Nephron (organoid): ENCODE results near the gene IL24.
A peak's percentile ranks its signal among the peaks of the same experiment; 100 is the strongest.

Experiments
- H3K27ac Mint-ChIP-seq, 3 experiments: 2 replicates each; pipeline ENCODE4 v1.8.0; 2020; ENCODE audit warnings: mixed read lengths in 3 of 3, mild to moderate bottlenecking in 2 of 3, moderate library complexity in 1 of 3
- H3K27me3 Mint-ChIP-seq: 2 replicates; pipeline ENCODE4 v1.8.0; 2021; ENCODE audit warnings: low read depth, mild to moderate bottlenecking, moderate library complexity, mixed read lengths
- H3K36me3 Mint-ChIP-seq: 2 replicates; pipeline ENCODE4 v1.8.0; 2020; ENCODE audit warnings: low read depth, mixed read lengths
- H3K4me1 Mint-ChIP-seq: 2 replicates; pipeline ENCODE4 v1.8.0; 2020; ENCODE audit warnings: mixed read lengths
- H3K4me3 Mint-ChIP-seq, 3 experiments: 2 replicates each; pipeline ENCODE4 v1.8.0; 2020; ENCODE audit warnings: mild to moderate bottlenecking in 3 of 3, mixed read lengths in 3 of 3, moderate library complexity in 2 of 3
- H3K9me3 Mint-ChIP-seq: 2 replicates; pipeline ENCODE4 v1.8.0; 2020; ENCODE audit warnings: mixed read lengths
- CTCF ChIP-seq, 3 experiments: fragments of 200-600 bp; sonication (generic); IDR thresholded peaks; one replicate each; pipeline ENCODE4 v1.5.0; 2021; ENCODE audit warnings: antibody characterized with exemption in 3 of 3; ENCODE audit not compliant: unreplicated experiment in 3 of 3

Gene IL24

GRCh38 chr1:206890125-206891060, 6.8 kb upstream of the IL24 start:
- Mint-ChIP-seq H3K27me3 (peaks cover 5% of the 10 kb centered on the region), H3K4me3 (no peak overlapping the region), H3K36me3 (no peaks in the 10 kb centered on the region), H3K4me1 (peaks cover 13% of the 10 kb centered on the region), H3K27ac (no peak overlapping the region), H3K9me3 (no peaks in the 10 kb centered on the region)
- no peak for TF ChIP-seq CTCF (IDR thresholded peaks at IDR 0.05; ENCODE audit: unreplicated experiment in 3 of 3)

DNA sequence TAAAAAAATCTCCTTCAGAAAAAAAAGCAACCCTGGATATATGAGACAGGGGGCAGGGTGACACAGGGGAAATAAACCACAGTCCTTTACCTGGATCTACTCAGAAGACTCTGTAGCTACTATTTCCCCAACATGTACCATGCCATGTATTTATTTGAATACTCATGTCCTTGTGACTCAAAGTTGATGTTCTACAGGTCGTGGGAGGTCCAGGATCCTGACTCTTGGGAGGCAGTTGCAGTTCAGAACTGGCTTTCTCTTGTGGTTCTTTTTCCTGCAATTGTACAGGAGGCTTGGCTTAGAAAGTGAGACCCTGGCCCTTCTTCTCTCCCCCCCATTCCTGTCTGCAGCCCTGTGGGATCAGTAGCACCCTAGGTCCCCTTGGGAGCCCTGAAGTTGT, 5.8 kb upstream of the IL24 start:
- H3K27me3 Mint-ChIP-seq: peaks cover 5% of the 10 kb centered on the region
- peaks cover 23% of the 10 kb centered on the region for H3K4me1 Mint-ChIP-seq
- no peaks in the 10 kb centered on the region for H3K36me3 Mint-ChIP-seq
- no peak overlapping the region for H3K27ac Mint-ChIP-seq
- H3K9me3 Mint-ChIP-seq: no peaks in the 10 kb centered on the region
- TF ChIP-seq CTCF (IDR thresholded peaks at IDR 0.05; ENCODE audit: unreplicated experiment in 3 of 3): no peak
- H3K4me3 Mint-ChIP-seq: no peak overlapping the region

DNA sequence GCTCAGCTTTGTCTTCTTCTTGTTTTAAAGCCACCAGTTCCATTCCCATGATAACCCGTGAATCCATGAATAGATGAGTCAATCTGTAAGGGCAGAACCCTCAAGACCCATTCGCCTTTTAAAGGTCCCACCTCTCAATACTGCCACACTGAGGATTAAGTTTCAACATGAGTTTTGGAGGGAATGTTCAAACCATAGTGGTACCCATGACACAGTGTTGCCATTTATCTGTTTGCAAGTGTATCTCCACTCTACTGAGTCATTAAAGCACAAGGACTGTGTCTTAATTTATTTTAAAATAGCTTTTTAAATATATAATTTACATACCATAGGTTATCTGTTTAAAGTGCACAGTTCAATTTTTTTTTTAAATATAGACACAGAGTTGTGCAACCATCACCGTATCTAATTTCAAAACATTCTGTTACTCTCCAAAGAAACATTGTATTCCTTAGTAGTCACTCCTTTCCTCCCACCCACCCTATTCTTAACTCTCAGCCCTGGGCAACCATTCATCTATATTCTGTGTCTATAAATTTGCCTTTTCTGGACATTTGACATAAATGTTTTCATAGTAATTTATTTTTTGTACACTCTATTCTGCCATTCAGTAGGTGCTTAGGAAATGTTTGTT, 4.8 kb upstream of the IL24 start:
- Mint-ChIP-seq H3K9me3 (no peaks in the 10 kb centered on the region), H3K4me1 (peaks cover 25% of the 10 kb centered on the region), H3K36me3 (no peaks in the 10 kb centered on the region), H3K4me3 (no peak overlapping the region), H3K27ac (no peak overlapping the region), H3K27me3 (peaks cover 5% of the 10 kb centered on the region)
- TF ChIP-seq CTCF (IDR thresholded peaks at IDR 0.05; ENCODE audit: unreplicated experiment in 3 of 3): no peak

DNA sequence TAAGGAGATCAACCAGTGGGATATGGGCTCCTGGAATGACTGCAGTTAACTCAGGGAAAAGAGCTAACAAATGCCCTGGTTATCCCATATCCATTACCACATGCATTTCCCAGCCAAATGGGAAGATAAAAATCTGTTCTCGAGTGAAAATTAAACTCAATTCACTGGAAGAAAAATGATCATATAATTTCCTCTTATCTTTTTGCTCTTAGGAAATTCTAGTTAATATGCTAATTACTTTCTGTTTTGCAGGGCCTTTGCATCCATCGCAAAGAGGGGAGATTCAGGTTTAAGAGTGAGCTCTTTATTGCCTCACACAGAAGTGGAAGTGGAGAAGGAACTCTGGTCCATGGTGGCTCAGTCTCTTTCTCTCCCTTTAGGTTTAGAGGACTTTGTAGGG, 3.9 kb upstream of the IL24 start:
- no peak overlapping the region for H3K4me3 Mint-ChIP-seq
- H3K27ac Mint-ChIP-seq: no peak overlapping the region
- no peaks in the 10 kb centered on the region for H3K9me3 Mint-ChIP-seq
- peaks cover 2% of the 10 kb centered on the region for H3K27me3 Mint-ChIP-seq
- H3K4me1 Mint-ChIP-seq: peaks cover 25% of the 10 kb centered on the region
- no peaks in the 10 kb centered on the region for H3K36me3 Mint-ChIP-seq
- TF ChIP-seq CTCF (IDR thresholded peaks at IDR 0.05; ENCODE audit: unreplicated experiment in 3 of 3): no peak

DNA sequence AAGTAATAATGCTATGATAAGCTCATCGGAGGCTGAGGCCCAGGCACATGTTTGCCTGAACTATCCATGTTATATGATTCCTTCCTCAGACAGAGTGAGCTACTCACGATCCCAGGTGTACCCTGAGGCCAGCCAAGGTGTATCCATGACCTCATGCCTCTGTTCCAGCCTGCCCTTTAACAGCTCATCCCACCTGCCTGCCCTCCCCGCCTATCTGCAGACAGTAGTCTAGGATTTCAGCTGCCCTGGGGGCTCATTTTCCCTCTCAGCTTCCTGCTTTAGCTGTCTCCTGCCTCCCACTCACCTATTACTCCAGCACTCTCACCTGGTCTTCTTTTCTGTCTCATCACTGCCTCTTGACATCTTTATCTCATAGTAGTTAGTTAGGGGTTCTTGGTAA, 1.9 kb upstream of the IL24 start:
- peak overlapping the region in 2 of 3 experiments; percentile 7 to 35 for H3K27ac Mint-ChIP-seq
- TF ChIP-seq CTCF (IDR thresholded peaks at IDR 0.05; ENCODE audit: unreplicated experiment in 3 of 3): no peak
- peaks cover 11% of the 10 kb centered on the region for H3K27me3 Mint-ChIP-seq
- peaks cover 25% of the 10 kb centered on the region for H3K4me1 Mint-ChIP-seq
- no peaks in the 10 kb centered on the region for H3K36me3 Mint-ChIP-seq
- H3K4me3 Mint-ChIP-seq: no peak overlapping the region
- no peaks in the 10 kb centered on the region for H3K9me3 Mint-ChIP-seq
